GM10248 (cell line): Measurements from ENCODE around the gene CLDN12.

Experiments used
- CTCF ChIA-PET: fragments of 300-600 bp; sonication (Branson Sonifier 250); formaldehyde crosslinking; extraction: SDS; loops from one replicate; lab custom pipeline; 2021; ENCODE audit warnings: antibody characterized with exemption; lab: Yijun Ruan, JAX
- POLR2A ChIA-PET: fragments of 350-650 bp; sonication (Branson Sonifier 250); formaldehyde crosslinking; extraction: SDS; loops from one replicate; lab custom pipeline; 2020; ENCODE audit warnings: antibody characterized with exemption; lab: Yijun Ruan, JAX
- DNase-seq: peaks from one replicate; pipeline ENCODE4 v3.0.0; 2012; ENCODE audit errors: extremely low spot score
- TF ChIP-seq, protein P1 (sequence below): IDR thresholded peaks from 2 replicates; pipeline ENCODE4 v1.5.1; 2012; ENCODE audit warnings: mild to moderate bottlenecking, low read depth; ENCODE audit errors: extremely low read depth, missing control alignments, control extremely low read depth

The CLDN12 gene

DNA sequence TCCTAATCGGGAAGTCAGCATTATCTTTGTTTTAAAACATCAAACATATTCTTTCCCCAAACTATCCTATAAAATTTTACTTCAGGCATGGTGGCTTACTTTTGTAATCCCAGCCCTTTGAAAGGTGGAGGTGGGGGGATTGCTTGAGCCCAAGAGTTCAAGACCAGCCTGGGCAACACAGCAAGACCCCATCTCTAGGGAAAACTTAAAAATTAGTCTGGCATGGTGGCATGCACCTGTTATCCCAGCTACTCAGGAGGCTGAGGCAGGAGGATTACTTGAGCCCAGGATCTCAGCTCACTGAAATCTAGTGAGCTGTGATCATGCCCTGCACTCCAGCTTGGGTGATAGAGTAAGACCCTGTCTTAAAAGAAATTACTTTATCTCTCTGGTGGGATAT is 4.9 kb downstream of the CLDN12 start:
- DNase-seq = no peak
- TF ChIP-seq, protein P1, sequence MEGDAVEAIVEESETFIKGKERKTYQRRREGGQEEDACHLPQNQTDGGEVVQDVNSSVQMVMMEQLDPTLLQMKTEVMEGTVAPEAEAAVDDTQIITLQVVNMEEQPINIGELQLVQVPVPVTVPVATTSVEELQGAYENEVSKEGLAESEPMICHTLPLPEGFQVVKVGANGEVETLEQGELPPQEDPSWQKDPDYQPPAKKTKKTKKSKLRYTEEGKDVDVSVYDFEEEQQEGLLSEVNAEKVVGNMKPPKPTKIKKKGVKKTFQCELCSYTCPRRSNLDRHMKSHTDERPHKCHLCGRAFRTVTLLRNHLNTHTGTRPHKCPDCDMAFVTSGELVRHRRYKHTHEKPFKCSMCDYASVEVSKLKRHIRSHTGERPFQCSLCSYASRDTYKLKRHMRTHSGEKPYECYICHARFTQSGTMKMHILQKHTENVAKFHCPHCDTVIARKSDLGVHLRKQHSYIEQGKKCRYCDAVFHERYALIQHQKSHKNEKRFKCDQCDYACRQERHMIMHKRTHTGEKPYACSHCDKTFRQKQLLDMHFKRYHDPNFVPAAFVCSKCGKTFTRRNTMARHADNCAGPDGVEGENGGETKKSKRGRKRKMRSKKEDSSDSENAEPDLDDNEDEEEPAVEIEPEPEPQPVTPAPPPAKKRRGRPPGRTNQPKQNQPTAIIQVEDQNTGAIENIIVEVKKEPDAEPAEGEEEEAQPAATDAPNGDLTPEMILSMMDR = no peak
- ChIA-PET POLR2A (no interaction called here), CTCF (interaction anchor here (0.7 to 1.4 kb wide), 4 partner anchors 9 to 20 kb away, joined by 3 to 6 read pairs (median 4); no protein-coding TSS in a partner anchor)

DNA sequence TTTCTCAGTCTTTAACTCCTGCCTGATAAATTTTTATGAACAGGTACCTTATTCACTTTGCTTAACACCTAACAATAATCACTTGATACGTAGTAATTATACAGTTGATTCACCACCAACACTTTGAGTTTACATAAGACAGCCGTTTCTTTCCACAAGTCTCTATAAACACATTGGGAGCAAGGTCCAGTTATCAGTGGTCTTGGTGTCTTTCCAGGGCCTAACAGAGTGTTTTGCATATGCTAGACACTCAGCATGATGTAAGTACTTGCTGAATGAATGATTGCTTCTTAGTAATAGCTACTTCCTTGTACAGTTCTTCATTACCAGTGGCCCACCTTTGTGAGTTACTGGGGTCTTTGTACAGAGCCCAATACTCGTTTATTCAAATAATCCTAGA is 6.4 kb downstream of the CLDN12 start:
- POLR2A ChIA-PET = no interaction called here
- DNase-seq = no peak
- TF ChIP-seq, protein P1 = no peak
- CTCF ChIA-PET = interaction anchor here (0.7 to 1.4 kb wide), 6 partner anchors 8 to 255 kb away, joined by 3 to 4 read pairs (median 3); partner anchors contain the start of gene STEAP1

GRCh38 chr7:90411510-90411909 is 8.2 kb downstream of the CLDN12 start:
- no peak for DNase-seq
- CTCF ChIA-PET = interaction anchor here (1.0 to 2.1 kb wide), 5 partner anchors 9 to 99 kb away, joined by 3 to 10 read pairs (median 6); no protein-coding TSS in a partner anchor
- POLR2A ChIA-PET = no interaction called here
- TF ChIP-seq, protein P1 = no peak

DNA sequence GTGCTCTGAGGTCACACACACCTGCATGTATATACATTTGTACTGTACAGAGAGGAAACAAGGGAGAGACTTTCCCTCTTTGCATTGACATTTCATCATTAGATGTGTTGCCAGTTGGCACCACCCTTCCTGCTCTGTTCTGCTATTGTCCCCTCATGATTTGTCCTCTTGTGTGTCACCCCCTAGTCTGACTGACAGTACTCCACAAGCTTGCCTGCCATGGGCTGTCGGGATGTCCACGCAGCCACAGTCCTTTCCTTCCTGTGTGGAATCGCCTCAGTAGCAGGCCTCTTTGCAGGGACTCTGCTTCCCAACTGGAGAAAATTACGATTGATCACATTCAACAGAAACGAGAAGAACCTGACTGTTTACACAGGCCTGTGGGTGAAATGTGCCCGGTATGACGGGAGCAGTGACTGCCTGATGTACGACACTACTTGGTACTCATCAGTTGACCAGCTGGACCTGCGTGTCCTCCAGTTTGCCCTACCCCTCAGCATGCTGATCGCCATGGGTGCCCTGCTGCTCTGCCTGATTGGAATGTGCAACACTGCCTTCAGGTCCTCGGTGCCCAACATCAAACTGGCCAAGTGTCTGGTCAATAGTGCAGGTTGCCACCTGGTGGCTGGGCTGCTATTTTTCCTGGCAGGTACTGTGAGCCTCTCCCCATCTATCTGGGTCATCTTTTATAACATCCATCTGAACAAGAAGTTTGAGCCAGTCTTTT is 9.4 kb downstream of the CLDN12 start:
- TF ChIP-seq, protein P1 = peak; percentile 31
- ChIA-PET CTCF (interaction anchor here (1.2 to 2.1 kb wide), 5 partner anchors 8 to 16 kb away, joined by 3 to 10 read pairs (median 9); no protein-coding TSS in a partner anchor), POLR2A (no interaction called here)
- DNase-seq = no peak

DNA sequence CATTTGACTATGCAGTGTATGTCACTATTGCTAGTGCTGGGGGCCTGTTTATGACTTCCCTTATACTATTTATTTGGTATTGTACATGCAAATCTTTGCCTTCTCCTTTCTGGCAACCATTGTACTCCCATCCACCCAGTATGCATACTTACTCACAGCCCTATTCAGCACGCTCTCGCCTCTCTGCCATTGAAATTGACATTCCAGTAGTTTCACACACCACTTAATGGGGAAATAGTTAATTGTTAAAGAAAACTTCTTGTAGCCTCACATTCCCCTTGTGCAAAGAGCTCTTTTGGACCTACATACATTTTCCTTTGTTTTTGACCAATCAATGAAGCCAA is 9.9 kb downstream of the CLDN12 start:
- ChIA-PET POLR2A (no interaction called here), CTCF (interaction anchor here (1.3 to 1.4 kb wide), 2 partner anchors 9 to 15 kb away, joined by 5 to 9 read pairs; no protein-coding TSS in a partner anchor)
- DNase-seq = no peak
- TF ChIP-seq, protein P1 = no peak

- no peak for DNase-seq
- TF ChIP-seq, protein P1 = no peak
- POLR2A ChIA-PET = no interaction called here
- CTCF ChIA-PET = interaction anchor here (1.4 to 2.7 kb wide), 5 partner anchors 8 to 268 kb away, joined by 3 to 14 read pairs (median 5); partner anchors contain the start of genes STEAP1 and STEAP2
These were observed 18.4 kb downstream of the CLDN12 start for GRCh38 chr7:90421651-90422050.
